Brain pericyte (primary cell): ENCODE results near the gene AGTR1.
A peak's percentile ranks its signal among the peaks of the same experiment; 100 is the strongest.

Experiments used
- DNase-seq: peaks from one replicate; pipeline ENCODE4 v3.0.0-alpha.2; 2012; ENCODE audit warnings: low read depth, low spot score

The AGTR1 gene

DNA sequence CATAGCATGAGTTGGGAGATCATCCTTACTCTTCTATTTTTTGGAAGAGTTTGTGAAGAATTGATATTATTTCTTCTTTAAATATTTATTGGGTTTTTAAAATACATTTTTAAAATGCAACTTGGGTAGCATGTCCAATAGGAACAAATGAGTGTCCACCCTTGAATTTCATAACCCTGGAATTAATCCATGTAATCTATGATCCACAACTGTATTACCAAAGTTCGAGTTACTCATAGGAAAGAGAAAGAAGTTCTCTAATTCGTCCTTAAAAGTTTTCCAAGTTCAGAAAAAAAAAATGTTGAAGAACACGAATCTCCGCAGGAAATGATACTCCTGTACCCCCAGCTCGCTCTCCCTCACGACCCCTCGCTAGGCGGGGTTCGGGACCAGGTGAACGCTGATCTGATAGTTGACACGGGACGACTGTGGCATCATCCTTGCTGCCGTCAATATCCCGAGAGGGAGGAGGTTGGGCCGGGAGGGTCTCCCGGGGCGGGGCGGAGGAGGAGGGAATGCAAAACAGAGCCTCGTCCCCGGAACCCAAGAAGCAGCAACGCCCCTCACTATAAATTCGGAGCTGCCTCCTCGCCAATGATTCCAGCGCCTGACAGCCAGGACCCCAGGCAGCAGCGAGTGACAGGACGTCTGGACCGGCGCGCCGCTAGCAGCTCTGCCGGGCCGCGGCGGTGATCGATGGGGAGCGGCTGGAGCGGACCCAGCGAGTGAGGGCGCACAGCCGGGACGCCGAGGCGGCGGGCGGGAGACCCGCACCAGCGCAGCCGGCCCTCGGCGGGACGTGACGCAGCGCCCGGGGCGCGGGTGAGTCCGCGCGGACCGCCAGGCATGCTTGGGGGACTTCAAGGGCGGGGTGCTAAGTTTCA, at the start of gene AGTR1:
TSS of gene AGTR1 (plus strand) at position 598 of the 884 bp plus-strand sequence. CDS start 43,133 bp downstream, outside the sequence.
- peak; percentile 18 for DNase-seq

DNA sequence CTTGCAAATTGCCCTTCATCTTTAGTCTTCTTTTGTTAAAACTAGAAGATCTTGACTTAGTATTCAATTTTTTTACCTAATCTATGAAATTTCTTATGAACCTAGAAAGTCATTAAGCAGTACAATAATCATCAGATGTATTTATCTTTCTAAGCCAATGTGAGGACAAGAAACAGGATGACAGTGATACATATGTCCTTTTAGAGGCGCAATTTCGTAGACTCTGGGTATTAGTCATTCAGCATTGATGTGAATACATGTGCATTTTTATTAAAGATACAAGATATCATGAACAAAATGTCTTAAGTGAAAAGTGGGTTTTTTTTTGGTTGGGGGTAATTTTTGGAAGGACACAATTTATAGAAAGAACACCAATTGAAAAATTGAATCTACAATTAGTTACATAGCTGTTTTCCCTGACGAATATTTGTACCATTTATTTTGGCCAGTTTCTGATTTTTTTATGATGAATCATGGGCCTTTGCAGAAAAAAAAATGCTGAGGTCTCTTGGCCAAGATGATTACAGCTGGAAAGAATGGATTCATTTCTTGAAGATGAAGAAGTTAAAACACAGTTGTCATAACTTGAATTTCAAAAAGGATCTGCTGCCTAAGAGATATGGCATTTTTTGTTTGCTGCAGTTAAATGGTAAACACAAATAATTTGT, 48.9 kb upstream of the AGTR1 start:
- DNase-seq: no peak

- no peak for DNase-seq
Observed at GRCh38 chr3:148651549-148651948, 46.2 kb upstream of the AGTR1 start.

DNA sequence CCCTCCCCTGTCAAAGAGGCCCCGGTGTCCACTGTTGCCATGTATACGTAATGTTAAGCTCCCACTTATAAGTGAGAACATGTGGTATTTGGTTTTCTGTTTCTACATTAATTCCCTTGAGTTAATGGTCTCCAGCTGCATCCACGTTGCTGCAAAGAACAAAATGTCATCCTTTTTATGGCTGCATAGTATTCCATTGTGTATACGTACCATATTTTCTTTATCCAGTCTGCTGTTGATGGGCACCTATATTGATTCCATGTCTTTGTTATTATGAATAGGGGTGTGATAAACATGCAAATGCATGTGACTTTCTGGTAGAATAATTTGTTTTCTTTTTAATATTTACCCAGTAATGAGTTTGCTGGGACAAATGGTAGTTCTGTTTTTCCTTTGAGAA, 43.3 kb upstream of the AGTR1 start:
- DNase-seq: no peak

DNA sequence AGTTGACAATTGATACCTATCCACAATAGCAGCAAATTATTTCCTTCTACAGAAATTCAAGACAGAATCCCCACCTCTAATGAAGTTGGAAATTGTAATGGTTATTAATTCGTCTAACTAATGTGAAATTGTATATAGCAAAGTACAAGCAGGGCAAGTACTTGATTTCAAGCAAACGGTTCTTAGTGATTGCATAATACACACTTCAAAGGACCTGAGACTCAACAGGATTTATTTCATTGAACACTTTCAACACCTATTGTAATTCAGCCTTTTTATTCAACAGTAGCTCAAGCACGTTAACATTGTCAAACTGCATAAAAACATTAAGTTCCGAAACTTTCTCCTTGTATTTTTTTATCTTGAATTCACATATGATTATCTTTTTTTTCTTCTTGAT, 40.2 kb upstream of the AGTR1 start:
- DNase-seq: no peak

- no peak for DNase-seq
Observed at GRCh38 chr3:148659512-148659911, 38.2 kb upstream of the AGTR1 start.

GRCh38 chr3:148680289-148680688, 17.4 kb upstream of the AGTR1 start:
- no peak for DNase-seq

DNA sequence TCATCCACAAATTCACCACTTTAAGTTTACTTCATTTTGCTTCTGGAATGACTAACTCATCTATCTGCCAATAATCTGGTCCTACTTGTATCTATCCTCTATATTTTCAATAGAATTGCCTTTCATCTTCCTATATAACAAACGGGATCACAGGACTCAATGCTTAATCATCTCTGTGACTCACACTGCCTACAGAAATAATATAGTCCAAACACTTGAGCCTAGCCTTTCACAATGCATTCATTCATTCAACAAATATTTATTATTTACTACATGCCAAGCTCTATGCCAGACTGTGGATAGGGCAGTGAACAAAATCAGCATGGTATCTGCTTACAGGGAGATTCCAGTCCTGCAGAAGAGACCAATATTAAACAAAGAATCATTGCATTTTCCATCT, 16.6 kb upstream of the AGTR1 start:
- no peak for DNase-seq

GRCh38 chr3:148682997-148683396, 14.7 kb upstream of the AGTR1 start:
- no peak for DNase-seq

DNA sequence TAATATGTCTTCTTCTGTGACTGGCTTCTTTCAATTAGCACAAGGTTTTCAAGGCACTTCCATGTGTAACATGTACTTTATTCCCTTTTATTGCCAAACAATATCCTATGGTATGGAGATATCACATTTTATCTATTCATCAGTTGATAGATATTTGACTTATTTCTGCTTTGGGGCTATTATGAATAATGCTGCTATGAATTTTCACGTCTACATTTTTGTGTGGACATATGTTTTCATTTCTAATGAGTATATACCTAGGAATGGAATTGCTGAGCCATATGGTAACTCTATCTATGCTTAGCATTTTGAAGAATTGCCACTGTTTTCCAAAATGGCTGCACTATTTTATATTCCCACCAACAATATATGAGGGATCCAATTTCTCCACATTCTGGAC, 3.6 kb upstream of the AGTR1 start:
- no peak for DNase-seq

GRCh38 chr3:148698190-148698810, 597 bp downstream of the AGTR1 start:
- DNase-seq: no peak

DNA sequence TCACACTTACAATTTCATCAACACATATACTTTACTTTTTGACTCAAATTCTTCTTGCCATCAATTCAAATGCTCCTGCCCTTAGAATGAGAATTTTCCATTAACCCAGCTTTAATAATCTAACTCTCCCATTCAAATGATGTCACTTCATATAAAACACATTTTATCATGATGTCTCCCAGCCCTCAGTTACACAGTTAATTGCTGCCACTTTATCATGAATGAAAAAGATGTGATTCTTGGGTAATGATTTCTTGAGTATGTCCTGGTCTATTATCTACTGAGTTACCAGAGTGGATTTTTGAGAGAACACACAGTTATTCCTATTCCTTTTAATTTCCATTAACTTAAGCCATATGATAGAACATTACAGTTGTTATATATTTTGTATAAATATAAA, 7.6 kb downstream of the AGTR1 start:
- no peak for DNase-seq

- no peak for DNase-seq
Observed at GRCh38 chr3:148707601-148708380, 10.1 kb downstream of the AGTR1 start.

DNA sequence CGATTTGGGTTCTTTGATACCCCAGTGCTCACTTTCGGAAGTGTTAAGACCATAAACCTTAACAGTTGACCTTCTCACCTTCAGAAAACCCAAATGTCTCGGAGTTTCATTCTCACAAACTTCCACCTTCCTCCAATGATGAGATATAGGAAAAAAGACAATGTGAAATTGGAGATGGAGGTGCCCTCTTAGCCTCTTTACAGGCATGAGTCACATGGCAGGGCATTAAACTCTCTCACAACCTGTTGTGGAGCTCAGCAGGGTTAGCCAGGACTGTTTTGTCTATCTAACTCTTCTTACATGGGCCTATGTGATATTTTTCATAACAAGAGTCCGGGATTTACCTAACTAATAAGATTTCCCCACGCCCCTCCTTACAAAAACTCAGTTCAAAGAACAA, 10.7 kb downstream of the AGTR1 start:
- no peak for DNase-seq

- DNase-seq: no peak
Observed at GRCh38 chr3:148709560-148710253, 12.0 kb downstream of the AGTR1 start.

DNA sequence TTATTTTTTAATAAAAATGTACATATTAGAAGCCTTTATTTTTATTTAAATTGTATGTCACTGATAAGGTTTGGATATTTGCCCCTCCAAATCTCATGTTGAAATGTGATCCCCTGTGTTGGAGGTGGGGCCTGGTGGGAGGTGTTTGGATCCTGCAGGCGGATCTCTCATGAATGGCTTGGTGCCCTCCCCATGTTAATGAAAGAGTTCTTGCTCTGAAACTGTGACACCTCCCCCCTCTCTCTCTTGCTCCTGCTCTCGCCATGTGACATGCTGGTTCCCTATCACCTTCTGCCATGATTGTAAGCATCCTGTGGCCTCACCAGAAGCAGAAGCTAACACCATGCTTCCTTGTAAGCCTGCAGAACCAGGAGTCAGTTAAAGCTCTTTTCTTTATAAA, 13.0 kb downstream of the AGTR1 start:
- no peak for DNase-seq

- no peak for DNase-seq
Observed at GRCh38 chr3:148711981-148712666, 14.4 kb downstream of the AGTR1 start.

- DNase-seq: no peak
Observed at GRCh38 chr3:148714521-148714920, 16.8 kb downstream of the AGTR1 start.

DNA sequence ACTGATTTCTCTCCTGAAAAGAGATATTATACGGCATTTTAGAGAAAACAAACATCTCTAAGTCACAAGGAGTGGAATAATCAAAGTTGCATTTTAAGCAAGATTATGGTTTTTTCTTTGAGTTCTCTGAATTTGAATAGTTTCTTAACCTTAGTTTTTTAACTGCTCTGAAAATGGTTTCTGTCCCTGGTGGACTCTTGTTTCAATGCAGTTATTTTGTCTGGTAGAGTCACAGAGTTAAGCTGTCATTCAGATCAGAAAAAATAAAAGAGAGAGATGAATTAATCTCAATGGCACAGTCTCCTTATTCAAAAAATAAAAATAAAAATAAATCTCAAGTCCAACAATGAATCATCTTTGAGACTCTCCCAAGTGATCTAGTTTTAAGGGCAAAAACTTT, 19.0 kb downstream of the AGTR1 start:
- DNase-seq: no peak

- DNase-seq: no peak
Observed at GRCh38 chr3:148717885-148718561, 20.3 kb downstream of the AGTR1 start.
